Hepatocyte (in vitro differentiated cells): Measurements from ENCODE around the gene PTRH1.

Source experiments
- CTCF ChIP-seq: fragments of 200-600 bp; sonication (generic); IDR thresholded peaks from 2 replicates; pipeline ENCODE4 v1.5.1; 2016; ENCODE audit warnings: antibody characterized with exemption, mild to moderate bottlenecking; ENCODE audit not compliant: poor library complexity
- EZH2 ChIP-seq: fragments of 200-600 bp; sonication (generic); IDR thresholded peaks from 2 replicates; pipeline ENCODE4 v1.6.1; 2016; ENCODE audit warnings: antibody characterized with exemption, mild to moderate bottlenecking, borderline replicate concordance
- EZH2phosphoT487 ChIP-seq: fragments of 200-600 bp; sonication (generic); IDR thresholded peaks from one replicate; pipeline ENCODE4 v1.6.1; 2018; ENCODE audit warnings: antibody characterized with exemption, mild to moderate bottlenecking, low read depth, moderate library complexity; ENCODE audit not compliant: unreplicated experiment, severe bottlenecking

GRCh38 chr9:127753622-127754021, 38.2 kb upstream of the PTRH1 start:
- no peak for TF ChIP-seq CTCF
- TF ChIP-seq EZH2phosphoT487: no peak
- TF ChIP-seq EZH2: no peak
